A172 (cell line): ENCODE measurements around the gene MTRFR. TPM values are rescaled to one million over a fixed set of nuclear protein-coding genes. Genes with fewer than 3 reads are reported as not detected.

Experiments
- DNase-seq: peaks from one replicate; pipeline ENCODE4 v3.0.0-alpha.2; 2015; ENCODE audit warnings: low spot score
- total RNA-seq: library from RNA; depleted of rRNA; stranded (reverse); fragments of >200 nt; shearing (Covaris generic); gene quantifications from 2 replicates; pipeline ENCODE4 v1.2.3, GENCODE V29; 2014; rRNA removed

The MTRFR gene
- total RNA-seq, 1 experiment from 2014 or later, result 14.8 TPM

DNA sequence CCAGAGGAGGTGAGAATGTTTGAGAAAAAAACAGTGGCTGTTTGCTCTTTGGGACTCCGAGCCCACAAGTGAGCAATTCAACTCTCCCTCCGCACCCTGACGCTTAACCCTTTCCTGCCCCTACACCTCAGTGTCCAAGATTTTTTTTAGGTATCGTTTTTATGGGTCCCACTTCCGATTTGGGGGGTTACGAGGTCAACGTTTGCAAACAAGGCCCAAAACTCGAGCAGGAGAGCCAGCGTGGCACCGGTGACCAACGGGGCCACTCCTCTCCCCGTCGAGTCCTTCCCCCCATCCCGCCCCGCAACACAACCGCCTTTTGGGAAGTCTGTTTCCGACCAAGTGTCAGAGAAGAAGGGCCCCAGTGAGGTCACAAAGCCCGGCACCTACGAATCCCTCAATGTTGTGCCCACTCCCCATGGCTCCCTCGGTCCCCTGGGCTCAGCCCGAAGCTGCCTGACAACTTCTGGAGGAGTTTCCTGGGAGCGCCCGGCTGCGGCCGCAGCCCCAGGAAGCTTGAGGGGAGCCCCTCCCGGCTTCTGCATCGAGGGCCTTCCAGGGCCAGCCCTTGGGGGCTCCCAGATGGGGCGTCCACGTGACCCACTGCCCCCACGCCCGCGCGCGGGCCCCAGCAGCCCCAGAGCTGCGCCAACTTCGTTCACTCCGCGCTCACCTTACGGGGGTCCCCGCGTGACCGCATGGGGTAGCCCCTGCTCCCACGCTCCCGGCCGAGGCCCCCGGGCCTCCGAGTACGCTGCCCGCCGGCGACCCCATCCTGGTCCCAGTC lies 37.2 kb downstream of the MTRFR start:
- no peak for DNase-seq

DNA sequence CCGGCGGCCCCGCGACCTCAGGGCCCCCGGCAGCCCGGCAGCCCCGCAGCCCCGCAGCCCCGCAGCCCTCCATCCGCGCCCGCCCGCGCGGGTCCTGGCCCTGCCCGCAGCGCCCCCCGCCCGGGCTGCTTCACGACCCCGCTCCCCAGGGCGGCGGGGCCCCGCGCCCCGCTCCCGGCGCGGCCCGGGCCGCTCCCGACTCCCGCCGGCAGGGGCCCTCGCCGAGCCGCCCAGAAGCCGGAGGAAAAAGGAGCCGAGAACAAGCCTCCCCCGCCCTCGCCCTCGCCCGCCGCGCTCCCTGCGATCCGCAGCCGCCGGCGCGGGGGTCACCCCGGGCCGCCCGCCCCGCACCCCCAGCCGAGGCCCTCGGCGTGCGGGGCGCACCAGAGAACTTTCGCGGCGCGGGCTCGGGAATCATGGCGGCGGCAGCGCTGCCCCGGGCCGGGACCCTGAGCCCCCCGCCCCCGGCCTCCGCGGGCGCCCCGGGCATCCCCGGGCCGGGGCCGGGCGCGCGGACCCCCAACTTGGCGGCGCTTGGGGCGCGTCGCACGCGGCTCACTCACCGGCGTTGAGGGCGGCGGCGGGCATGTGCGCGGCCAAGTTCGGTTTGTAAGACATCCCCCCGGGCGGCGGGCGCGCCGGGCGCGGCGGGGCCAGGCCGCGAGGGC lies 37.9 kb downstream of the MTRFR start:
- DNase-seq, result peak; percentile 15

DNA sequence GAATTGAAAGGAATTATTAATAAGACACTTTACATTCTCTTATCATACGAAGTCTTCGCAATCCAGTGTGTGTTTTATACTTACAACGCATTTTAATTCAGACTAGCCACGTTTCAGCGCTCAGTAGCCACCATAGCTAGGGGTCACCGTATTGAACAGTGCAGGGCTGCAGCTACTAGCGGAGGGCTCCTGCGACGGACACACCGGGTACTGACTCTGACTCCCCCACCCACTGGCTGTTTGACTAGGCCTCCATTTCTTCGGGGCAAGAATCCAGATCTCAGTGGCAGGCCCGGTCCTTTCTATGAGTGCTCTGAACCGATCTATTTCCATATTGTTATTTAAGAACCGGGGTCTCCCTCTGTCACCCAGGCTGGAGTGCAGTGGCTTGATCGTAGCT lies 39.9 kb downstream of the MTRFR start:
- no peak for DNase-seq

DNA sequence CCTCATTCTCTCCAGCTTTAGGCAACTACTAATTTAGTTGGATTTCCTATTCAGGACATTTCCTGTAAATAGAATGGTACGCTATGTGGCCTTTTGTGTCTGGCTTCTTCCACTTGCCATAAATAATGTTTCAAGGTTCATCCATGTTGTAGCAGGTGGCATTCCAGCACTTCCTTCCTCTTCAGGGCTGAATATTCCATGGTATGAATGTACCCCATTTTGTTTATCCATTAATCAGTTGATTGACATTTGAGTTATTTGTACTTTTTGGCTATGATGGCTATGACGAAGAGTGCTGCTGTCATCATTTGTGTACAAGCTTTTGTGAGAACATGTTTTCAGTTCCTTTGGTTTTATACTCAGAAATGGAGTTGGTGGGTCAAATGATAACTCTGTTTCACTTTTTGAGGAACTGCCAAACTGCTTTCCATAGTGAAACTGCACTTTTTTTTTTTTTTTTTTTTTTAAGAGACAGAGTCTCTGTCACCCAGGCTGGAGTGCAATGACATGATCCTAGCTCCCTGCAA lies 44.9 kb downstream of the MTRFR start:
- DNase-seq, result no peak

DNA sequence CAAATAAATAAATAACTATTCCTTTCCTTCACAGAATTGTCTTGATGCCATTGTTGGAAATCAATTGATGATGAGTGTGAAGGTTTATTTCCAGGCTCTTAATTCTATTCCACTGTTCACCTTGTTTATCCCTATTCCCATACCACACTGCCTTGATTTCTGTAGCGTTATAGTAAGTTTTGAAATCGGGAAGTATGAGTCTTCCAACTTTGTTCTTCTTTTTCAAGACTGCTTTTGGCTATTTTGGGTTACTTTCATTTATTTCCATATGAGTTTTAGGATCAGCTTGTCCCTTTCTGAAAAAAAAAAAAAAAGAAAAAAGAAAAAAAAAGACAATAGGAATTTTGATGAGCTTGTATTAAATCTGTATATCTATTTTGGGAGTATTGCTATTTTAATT lies 47.7 kb downstream of the MTRFR start:
- DNase-seq, result no peak

DNA sequence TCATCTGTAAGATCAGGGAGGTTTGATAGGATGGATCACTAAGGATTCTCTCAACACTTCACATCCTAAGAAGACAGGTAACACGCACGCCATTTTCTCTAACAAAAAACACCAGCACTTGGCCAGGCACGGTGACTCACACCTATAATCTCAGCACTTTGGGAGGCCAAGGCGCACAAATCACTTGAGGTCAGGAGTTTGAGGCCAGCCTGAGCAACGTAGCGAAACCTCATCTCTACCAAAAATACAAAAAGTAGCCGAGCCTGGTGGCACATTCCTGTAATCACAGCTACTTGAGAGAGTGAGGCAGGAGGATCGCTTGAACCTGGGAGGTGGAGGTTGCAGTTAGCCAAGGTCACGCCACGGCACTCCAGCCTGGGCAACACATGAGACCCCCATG lies 48.9 kb downstream of the MTRFR start:
- DNase-seq, result no peak

DNA sequence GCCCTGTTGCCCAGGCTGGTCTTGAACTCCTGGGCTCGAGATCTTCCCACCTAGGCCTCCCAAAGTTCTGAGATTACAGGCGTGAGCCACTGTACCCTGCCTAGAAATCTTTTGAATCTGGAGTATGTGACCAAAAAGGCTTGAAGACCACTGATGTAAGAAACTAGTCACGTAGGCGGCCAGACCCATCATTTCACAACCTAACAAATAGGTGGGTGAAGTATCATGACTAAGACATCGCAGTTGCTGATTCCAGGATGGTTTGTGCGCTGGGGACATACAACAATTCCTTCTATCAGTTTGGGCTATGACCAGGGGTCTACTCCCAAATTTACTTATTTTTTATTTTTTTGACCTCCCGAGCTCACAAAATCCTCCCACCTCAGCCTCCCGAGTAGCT lies 50.2 kb downstream of the MTRFR start:
- DNase-seq, result no peak

DNA sequence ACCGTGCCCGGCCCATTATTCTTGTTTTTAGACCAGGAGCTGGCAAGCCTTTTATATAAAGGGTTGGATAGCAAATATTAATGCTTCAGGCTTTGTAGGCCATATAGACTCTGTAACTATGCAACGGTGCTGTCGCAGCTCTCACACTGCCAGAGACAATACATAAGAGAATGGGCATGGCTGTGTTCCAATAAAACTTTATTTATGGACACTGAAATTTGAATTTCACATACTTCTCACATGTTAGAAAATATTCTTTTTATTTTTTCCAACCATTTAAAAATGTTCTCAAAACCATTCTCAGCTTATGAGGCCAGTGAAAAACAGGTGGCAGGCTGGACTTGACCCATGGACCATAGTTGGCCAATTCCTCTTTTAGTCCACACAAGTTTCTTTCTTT lies 51.4 kb downstream of the MTRFR start:
- no peak for DNase-seq

DNA sequence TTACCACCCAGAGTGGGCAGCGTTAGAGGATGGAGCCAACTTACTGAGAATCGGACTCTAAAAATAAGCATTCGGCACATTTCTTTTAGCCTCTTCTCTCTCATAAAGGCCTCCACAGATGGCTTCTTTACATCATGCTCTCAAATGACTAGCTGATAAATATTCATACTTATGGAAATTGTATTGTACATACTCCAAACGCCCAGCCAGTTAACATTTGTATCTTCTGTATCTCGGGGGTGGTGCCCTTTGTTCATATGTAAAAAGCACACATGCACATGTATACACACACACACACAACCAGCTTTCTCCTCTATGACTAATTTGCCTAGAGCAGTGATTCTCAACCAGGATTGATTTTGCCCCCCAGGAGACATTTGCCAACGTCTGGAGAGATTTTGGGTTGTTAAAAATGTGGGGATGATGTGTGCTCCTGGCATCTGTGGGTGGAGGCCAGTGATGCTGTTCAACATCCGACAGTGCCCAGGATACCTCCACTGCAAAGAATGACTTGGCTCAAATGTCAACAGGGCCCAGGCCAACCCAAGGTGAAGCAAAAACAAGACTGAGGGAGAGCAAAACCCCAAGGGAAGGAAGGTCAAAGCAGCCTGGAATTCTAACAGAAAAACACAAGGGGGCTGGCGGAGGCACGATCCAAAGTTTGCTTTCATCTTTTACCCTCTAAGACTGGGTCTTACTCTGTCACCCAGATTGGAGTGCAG lies 53.6 kb downstream of the MTRFR start:
- DNase-seq, result no peak

DNA sequence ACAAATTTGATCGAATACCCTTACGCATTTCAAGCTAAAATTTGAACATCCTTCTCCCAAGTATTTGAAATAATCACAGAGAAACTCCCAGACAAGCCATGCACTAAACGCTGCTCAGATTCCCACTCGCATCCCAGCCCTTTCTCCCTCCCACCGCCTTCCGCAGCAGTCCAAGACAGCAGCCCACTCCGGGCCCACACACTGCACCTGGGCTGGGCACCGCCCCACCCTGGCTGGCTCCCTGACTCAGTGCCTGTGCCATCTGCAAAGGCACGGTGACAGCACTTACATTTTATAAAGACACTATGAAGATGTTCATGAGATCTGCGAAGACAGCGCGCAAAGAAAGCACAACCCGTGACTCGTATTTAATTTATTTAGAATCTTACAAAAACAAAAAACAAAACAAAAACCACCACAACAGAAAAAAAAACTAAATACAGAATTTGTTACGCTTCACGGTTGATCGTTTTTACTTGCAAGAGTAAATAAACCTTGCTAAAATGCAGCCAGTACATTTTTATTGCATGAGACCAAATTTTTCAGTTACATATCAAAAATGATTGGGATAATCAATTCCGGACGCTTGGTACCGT lies 55.6 kb downstream of the MTRFR start:
- no peak for DNase-seq

DNA sequence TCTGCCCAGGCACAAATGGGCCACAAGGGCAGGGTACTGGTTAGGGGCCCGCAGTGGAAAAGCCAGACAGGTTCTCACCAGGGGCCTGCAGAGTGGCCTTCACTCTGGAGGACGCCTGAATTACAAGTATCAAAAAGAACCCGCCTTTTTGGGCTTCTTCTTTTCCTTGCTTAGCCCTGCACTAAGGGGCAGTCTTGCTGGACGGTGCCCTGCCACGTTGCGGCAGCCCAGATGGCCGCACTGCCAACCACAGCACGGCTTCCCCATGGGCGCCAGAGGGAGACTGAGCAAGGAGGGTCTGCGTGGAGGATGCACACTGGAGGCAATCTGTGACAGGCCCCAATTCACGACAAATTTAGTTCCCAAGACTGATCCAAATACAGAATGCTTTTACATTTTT lies 56.7 kb downstream of the MTRFR start:
- no peak for DNase-seq

DNA sequence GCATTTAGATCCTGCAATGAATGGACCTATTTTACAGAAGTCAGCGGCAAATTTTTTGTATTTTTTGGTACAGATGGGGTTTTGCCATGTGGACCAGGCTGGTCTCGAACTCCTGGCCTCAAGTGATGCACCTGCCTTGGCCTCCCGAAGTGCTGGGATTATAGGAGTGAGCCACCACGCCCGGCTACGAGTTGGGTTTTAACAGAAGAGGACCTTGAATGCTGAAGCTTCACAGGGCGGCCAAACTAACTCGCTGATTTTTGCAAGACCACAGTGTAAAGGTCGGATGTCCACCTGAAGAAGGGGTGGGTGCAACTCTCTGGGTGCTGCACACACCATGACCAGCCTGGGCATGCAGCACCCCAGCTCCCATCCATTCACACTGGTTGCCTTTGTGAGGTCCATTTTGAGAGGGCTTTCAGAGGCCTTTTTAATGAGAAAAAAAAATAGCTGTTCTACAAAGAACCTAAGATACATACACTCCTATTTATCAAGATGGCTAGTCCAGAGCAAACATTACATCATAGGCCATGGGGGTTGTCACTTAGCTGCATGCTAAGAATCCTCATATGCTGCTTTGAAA lies 60.0 kb downstream of the MTRFR start:
- DNase-seq, result no peak

DNA sequence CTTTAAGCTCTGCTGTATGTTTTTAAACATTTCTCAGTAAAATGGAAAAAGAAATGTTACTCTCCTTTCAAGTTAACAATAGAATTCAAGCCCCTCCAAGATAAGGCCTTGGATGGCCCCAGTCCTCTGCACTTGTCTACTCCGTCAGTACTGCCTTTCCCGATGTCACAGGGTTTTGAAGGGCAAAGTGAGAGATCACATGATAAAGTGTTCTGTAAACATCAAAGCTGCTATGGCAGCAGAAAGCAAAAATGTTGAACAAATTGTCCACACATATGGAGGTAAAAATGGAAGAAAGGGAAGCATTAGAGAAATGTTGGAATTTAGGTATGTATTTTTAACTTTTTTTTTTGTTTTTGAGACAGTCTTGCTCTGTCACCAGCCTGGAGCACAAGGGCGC lies 71.9 kb downstream of the MTRFR start:
- DNase-seq, result no peak

DNA sequence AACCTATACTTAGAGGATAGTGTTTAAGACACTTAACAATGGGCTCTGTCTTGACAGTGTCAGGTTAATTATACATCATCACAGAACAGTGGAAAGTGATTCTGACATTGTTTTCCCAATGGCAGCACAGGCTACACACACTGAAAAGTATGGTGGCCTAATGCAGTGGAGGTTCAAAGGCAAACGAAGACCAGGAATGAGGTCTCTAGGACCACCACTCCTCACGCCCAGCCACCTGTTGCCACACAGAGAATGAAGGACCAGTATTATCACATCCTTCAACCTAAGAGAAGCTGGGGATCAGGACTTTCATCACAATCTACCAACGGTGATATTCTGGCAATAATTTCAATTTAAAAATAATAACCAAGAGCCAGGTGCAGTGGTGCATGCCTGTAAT lies 73.0 kb downstream of the MTRFR start:
- no peak for DNase-seq

Other genes starting within 250 kb of the MTRFR start
- gene PITPNM2, start 82.3 kb upstream of the MTRFR start, total RNA-seq, result 1.8 and 3.6 TPM in 2 replicates
- gene MPHOSPH9, start 295 bp upstream of the MTRFR start, total RNA-seq, result 59.8 and 75.1 TPM in 2 replicates
- 252 and 256 TPM in 2 replicates for gene CDK2AP1, start 38.4 kb downstream of the MTRFR start, total RNA-seq
- 26.8 and 39.2 TPM in 2 replicates for gene SBNO1, start 131.4 kb downstream of the MTRFR start, total RNA-seq
- gene KMT5A, start 150.7 kb downstream of the MTRFR start, total RNA-seq, result 62.4 and 63.7 TPM in 2 replicates
- 3.6 and 3.9 TPM in 2 replicates for gene RILPL2, start 203.2 kb downstream of the MTRFR start, total RNA-seq
- 8.6 and 12.0 TPM in 2 replicates for gene SNRNP35, start 224.7 kb downstream of the MTRFR start, total RNA-seq